Sigmoid colon (tissue), 4 donors: ENCODE data around the gene HMBS.
"Not testable (repeated sequence)": the region's sequence is repeated elsewhere in the genome, so short reads cannot be mapped to it uniquely, and the experiment has no call there.

Source experiments
- CTCF ChIP-seq, 4 experiments: fragments of 450-650 bp in 3 of 4; fragments of 200-600 bp in 1 of 4; IDR thresholded peaks; one replicate each; pipeline ENCODE4 v1.5.1; 2016 to 2019; ENCODE audit warnings: antibody characterized with exemption in 4 of 4, mild to moderate bottlenecking in 3 of 4, moderate library complexity in 2 of 4
- EP300 ChIP-seq, 4 donors: sonication (generic); formaldehyde crosslinking; IDR thresholded peaks; one replicate each; pipeline ENCODE4 v1.6.1; 2017; ENCODE audit warnings: antibody characterized with exemption in 4 of 4
- POLR2A ChIP-seq, 2 donors: fragments of 450-650 bp; IDR thresholded peaks; one replicate each; pipeline ENCODE4 v1.6.1; 2016; ENCODE audit warnings: antibody characterized with exemption in 2 of 2, mild to moderate bottlenecking in 2 of 2, moderate library complexity in 2 of 2
- POLR2AphosphoS5 ChIP-seq, 4 donors: sonication (generic); formaldehyde crosslinking; IDR thresholded peaks; one replicate each; pipeline ENCODE4 v1.6.1; 2017; ENCODE audit warnings: antibody characterized with exemption in 4 of 4

GRCh38 chr11:119139276-119139675 lies 54.6 kb downstream of the HMBS start:
- TF ChIP-seq CTCF, EP300, POLR2A, POLR2AphosphoS5 (IDR thresholded peaks at IDR 0.05): not testable (repeated sequence)
